ENCODE data around the gene AGO4.
"Not testable (repeated sequence)": the region's sequence is repeated elsewhere in the genome, so short reads cannot be mapped to it uniquely, and the experiment has no call there.

The AGO4 gene

DNA sequence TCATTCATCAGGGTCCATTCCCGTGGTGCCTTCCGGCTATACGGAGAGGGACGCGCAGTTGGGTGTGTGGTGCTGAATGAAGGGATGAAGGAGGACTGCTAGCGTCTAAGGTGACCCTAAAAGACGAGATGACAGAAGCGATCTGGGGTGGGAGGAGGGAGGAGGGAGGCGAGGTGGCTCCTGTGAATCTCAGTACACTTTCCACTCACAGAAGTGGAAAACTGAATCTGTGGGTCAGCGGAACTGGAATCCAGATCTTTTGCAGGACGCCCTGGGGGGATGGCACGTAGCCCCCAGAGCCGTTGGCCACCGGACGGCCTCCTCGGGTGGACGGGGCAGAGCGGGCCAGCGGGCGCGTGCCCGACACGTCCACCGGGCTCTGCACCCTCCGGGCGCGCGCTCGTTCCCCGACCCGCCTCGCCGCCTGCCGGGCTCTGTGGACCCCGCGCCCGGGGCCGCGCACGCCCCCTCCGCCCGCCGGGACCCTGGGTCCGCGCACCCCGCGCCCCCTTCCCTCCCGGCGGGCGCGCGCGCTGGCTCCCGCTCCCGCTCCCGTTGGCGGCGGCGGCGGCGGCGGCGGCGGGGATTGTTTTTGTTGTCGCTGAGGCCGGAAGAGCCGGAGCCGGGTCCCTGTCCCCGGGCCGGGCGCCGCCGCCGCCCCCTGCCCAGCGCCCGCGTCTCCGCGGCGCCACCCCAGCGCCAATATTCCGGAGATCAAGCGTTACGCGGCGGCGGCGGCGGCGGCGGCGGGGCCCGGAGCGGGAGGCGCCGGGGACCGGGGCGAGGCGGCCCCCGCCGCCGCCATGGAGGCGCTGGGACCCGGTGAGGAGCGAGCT is at the start of gene AGO4:
Gene AGO4, plus strand, starts transcription at position 403 of the 836 bp plus-strand sequence. Its CDS starts 401 bp downstream, at position 804.
- no peak for DNase-seq

DNA sequence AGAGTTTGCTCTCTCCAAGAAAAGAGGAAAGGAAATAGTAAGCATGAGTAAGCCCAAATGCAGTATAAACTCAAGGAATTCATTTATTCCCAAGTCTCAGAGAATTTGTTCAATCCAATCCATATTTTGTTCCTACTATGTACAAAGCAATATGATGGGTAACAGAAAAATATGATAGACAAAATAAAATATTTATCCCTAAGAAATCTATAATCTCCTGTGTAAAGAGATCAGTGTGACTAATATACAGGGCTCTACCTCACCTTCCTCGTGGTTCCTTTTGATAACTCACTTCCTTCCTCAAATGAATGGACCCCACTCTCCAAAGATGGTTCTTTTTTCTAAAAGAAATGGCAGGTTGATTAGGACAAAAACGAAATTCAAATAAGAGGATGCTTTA is 45.7 kb upstream of the AGO4 start:
- no peak for DNase-seq

DNA sequence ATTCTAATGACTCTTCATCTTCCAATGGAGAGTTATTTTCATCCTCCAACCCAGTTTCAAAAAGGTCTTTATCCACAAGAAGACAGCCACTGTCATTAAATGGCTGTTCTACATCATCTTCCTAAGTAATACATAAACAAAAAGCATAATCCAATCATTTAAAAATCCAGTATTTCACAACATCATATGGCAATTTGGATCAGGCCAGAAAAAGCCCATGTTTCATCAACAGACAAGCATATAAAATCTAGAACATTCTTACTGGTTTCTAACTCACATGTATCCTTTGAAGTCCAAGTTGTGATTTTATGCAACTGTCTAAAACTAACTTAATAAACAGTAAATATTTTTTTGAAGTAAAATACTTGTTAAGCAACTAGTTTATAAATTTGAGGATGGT is 44.6 kb upstream of the AGO4 start:
- DNase-seq = no peak

DNA sequence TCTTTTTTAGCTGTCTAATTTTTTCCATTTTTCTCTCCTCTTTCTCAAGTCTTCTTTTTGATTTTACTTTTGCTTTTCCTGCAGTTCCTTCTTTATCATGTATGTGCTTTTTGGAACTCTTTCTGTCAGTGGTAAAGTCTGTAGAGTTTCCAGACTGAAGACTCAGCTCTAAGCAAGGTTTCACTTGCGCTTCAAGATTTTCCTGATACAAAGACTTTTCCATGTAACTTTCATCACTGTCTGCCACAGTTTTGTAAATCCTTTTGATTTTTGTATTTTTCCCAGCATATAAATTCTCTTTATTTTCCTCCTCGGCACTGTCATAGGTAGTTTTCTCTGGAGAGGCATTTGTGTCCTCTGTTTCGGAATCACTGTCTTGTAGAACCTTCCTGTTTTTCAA is 43.5 kb upstream of the AGO4 start:
- DNase-seq = no peak

DNA sequence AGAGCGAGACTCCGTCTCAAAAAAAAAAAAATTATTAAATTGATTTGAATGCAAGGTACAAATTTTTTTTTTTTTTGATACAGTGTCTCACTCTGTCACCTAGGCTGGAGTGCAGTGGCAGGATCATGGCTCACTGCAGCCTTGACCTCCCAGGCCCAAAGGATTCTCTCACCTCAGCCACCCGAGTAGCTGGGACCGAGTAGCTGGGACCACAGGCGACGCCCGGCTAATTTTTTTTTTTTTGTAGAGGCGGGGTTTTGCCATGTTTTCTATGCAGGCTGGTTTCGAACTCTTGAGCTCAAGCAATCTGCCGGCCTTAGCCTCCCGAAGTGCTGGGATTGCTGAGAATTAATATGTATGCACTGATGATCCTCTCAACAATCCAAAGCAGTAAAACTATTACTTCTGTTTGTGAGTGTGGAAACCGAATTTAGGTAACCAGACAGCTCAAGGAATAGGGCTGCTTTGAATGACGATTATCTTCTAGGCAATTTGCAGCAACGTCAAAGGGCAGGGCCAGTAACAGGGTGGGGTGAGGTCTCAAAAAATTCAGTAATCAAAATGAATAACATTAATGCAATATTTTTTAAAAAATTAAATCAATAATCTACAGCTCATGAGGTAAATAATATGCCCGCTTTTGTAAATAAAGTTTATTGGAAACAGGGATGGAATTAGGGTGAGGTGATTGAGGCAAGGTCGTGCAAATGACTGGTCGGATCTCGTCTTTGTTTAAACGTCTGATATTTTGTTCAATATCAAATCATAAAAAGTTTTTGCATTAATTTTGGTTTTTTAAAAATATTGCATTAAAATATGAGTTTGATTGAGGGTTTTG is 39.2 kb upstream of the AGO4 start:
- no peak for DNase-seq

DNA sequence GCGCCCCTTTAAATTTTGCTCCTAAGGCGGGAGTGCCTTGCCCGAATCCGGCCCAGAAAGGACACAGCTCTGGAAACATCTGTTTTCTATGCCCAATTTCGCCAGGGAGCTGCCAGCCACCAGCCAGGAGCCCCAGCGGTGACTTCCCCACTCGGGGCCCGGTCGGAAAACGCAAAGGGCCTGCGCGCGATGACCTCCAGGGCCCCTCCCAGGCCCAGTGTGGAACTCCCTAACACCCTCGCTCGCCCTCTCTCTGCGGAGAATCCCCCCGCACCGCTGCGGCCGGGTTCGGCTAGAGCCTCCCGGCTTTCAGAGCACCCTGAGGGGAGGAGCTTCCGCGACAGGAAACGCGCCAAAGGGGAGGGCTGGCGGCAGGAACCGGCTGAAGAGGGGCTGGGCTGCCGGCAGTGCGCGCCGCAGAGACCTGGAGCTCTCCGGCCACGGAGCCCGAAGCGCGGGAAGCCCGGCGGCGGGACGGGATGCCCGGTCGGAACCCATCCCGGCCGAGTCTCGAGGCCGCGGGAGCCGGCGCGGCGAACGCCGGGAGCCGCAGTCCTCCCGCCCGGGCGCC is 38.5 kb upstream of the AGO4 start:
- DNase-seq = peak; percentile 55

DNA sequence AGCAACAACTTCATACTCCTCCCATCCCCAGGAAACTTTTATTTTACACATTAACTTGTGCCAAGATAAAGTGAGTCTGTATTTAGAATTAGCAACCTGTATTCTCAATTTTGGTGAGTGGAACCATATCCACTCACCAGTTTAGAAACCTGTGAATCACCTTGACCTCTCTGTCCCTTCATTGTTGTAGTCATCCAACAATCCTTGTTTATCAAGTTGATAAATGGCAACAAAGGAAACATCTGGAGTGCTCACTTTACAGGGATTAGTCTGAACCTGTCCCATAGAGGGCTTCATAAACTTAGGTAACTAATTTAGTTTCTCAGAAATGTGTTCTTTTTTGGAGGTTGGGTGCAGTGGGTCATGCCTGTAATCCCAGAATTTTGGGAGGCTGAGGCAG is 34.1 kb upstream of the AGO4 start:
- no peak for DNase-seq

DNA sequence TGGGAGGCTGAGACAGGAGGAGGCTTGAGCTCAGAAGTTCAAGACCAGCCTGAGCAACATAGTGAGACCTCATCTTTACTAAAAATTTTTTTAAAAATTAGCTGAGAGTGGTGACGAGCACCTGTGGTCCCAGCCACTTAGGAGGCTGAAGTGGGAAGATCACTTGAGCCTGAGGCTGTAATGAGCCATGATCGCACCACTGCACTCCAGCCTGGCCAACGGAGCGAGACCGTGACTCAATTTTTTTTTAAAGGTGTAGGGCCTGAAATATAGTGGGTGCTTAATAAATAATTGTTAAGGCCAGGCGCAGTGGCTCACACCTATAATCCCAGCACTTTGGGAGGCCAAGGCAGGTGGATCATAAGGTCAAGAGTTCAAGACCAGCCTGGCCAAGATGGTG is 31.6 kb upstream of the AGO4 start:
- DNase-seq = not testable (repeated sequence)

DNA sequence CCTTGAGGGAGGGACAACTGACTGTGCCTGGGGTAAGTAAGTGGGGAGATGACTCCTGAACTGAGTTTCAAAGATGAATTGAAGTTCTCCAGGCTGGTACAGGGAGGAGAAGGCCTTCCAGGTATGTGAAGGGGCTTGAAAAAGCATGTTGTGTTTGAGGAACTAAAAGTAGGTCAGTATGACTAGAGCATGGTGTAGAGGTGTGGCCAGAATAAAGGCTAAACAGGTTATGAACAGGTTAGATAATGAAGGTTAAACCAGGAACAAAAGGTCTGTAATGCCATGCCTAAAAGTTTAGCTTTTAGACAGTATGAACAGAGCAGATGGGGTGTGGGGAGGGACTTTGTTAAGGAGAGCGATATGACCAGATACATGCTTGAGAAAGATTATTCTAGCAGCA is 30.7 kb upstream of the AGO4 start:
- no peak for DNase-seq

DNA sequence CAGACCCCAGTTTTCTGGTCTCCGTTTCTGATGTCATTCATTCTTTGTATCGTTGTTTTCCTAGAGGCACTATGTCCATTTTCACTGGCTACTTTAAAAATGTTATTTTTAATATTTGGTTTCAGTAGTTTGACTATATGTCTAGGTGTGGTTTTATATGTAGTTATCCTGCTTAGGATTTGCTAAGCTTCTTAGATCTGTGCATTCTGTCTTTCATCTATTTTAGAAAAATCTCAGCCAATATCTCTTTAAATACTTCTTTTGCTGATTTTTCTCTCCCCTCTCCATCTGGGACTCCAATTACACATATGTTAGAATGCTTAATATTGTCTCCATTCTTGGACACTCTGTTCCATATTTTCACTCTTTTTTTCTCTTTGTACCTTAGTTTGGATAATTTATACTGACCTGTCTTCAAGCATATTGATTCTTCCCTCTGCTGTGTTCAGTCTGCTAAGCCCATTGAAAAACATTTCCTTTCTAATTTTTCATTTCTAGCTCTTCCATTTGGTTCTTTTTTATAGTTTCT is 24.7 kb upstream of the AGO4 start:
- no peak for DNase-seq

DNA sequence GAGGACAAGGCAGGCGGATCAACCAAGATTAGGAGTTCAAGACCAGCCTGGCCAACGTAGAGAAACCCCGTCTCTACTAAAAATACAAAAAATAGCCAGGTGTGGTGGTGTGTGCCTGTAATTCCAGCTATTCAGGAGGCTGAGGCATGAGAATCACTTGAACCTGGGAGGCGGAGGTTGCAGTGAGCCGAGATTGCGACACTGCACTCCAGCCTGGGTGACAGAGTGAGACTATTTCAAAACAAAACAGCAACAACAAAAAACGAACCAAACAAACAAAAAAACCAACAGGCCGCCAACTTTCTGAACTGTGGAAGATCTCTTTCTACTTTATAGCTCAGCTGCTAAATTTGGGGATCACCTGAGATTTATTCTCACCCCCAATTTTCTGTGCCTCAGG is 23.5 kb upstream of the AGO4 start:
- DNase-seq = not testable (repeated sequence)

DNA sequence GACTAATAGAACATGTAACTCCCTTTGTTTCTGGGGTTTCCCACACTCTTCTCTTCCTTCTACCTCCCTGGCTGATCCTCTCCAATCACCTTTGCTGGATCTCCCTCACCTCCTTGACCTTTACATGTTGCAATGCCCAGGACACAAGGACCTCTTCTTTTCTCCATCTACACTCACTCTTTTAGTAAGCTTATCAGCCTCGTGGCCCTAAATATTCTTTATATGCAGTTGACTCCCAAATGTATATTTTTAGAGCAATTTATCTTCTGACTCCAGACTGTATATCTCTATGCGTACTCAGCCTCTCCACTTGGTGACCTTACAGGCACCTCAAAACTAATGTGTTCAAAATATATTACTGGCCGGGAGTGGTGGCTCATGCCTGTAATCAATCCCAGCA is 19.7 kb upstream of the AGO4 start:
- no peak for DNase-seq

DNA sequence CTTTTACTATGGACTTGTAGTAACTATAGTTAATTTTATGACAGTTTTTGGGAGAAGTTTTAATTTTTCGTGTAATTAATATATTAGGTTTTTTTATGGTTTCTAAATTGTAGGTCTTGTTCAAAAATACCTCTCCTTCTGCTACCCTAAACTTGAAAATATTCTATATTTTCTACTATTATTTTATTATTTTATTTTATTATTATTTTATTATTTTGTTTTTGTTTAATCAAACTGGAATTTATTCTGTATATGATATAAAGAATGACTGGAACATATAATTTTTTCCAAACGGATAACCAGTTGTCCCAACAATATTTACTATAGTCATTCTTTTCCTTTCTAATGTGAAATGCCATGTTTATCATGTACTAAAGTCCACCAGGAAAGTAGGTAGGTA is 17.1 kb upstream of the AGO4 start:
- no peak for DNase-seq

DNA sequence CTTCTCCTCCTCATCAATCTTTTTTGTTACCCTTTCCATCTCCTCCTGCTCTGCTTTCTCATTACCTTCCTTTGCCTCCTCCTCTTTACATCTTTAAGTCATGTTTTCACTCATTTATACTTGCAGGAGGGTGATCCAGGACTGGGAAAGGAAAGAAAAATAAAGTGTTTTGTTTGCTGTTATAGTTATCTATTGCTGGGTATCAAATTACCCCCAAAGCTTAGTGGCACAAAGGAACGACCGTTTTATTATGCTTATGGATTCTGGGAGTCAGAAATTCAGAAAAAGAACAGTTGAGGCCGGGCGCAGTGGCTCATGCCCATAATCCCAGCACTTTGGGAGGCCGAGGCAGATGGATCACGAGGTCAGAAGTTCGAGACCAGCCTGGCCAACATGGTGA is 12.5 kb upstream of the AGO4 start:
- DNase-seq = no peak

DNA sequence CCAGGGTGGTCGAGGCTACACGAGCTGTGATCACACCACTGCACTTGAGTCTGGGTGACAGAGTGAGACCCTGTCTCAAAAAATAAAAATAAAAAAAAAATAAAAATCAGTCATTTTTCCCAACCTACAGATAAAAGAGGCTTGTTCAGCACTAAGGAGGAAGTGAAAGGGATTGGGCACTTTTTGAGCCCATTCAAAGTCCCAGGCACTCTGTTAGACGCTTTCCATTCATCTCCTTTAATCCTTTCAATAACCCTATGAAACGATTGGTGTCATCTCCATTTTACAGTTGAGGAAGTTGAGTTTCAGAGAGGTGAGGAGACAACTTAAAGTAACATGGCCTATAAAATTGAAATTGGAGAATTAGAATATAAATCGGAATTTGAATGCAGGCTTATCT is 10.4 kb upstream of the AGO4 start:
- DNase-seq = no peak

DNA sequence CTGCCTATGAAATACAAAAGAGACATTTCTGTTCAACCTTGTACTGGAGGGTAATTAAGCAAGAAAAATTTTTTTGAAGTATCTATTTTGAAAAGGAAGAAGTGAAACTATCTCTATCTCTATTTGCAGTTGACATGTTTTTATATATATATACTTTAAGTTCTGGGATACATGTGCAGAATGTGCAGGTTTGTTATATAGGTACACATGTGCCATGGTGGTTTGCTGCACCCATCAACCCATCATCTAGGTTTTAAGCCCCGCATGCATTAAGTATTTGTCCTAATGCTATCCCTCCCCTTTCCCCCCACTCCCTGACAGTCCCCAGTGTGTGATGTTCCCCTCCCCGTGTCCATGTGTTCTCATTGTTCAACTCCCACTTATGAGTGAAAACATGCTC is 9.8 kb upstream of the AGO4 start:
- DNase-seq = not testable (repeated sequence)

DNA sequence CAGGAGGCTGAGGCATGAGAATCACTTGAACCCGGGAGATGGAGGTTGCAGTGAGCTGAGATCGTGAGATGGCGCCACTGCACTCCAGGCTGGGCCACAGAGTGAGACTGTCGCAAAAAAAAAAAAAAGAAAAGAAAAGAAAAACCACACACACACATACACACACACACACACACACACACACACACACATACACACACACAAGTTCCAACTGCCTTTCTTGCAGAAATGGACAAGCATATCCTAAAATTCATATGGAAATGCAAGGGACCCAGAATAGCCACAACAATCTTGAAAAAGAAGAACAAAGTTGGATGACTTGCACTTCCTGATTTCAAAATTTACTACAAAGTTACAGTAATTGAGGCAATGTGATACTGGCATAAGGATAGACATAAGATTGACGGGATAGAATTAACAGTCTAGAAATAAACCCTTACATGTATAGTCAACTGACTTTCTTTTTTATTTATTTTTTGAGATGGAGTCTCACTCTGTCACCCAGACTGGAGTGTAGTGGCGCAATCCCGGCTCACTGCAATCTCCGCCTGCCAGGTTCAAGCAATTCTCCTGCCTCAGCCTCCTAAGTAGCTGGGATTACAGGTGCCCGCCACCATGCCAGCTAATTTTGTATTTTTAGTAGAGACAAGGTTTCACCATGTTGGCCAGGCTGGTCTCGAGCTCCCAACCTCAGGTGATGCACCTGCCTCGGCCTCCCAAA is 7.5 kb upstream of the AGO4 start:
- DNase-seq = not testable (repeated sequence)

DNA sequence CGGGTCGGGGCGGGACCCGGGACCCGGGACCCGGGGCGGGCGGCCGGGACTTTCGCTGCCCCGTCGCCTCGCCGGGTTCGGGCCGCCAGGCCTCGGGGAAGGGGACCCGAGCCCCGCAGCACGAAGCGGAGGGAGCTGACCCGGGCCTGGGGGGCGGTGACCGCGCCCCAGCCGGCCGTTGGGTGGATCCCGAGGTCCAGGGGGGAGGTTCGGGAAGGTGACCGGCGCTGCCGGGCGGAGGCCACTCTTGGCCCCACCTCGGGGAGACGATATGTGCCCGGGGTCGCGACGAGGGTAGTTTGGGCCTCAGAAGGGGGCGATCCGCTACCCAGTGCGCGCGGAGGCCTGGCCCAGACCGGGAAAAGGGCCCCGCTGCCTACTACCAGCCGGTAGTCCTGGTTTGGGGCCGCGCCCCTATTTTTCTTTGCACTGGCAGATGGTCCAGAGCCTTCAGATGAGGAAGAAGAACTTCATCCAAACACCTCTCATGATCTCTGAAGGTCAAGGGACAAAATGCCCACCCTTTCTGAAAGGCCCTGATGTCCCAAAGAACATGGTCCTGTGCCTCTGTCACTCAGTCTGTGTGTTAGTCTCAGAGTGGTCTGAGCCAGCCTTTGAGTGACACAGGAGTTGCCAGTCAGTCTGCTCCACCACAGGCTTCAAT is 766 bp downstream of the AGO4 start:
- DNase-seq = no peak

DNA sequence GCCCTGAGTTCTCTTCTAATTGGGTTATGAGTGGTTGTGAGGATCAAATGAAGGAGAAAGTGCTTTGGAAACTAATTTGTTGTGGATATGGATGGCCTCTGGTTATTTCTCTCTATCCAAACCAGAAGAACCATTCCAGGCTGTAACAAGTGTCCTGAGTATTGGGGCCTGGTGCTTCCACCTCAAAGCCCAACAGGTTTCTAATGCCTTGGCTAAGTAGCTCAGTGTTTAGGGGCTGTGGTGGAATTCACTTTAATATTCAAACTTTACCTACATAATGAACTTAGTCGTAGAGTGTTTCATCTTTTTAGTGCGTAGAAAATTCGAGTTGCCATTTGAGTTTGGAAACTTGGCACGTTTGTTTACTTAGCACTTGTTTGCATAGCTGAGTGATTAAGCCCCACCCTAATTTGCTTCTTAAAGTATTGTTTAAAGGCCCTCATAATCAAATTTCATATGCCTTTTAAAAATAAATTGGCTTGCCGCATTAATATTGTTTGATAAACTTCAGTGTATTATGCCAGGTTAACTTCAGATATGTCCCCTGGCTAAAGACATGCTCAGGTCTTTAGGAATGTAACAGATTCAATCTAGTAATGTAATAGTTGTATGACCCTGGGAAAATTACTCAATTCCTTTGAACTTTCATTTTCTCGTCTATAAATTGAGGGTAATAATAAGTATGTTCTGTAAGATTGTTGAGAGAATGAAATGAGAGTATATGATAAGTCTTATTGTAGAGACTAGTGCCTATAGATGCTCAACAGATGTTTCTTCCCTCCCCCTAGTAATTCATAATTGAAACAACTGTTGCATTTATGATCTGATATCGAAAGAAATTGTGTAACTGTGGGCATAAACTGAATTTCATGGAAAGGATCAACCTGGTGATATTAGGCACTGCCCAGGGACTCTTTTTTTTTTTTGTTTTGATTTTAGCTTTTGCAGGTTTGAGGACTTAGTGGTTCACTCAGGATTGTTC is 1.6 kb downstream of the AGO4 start:
- no peak for DNase-seq

DNA sequence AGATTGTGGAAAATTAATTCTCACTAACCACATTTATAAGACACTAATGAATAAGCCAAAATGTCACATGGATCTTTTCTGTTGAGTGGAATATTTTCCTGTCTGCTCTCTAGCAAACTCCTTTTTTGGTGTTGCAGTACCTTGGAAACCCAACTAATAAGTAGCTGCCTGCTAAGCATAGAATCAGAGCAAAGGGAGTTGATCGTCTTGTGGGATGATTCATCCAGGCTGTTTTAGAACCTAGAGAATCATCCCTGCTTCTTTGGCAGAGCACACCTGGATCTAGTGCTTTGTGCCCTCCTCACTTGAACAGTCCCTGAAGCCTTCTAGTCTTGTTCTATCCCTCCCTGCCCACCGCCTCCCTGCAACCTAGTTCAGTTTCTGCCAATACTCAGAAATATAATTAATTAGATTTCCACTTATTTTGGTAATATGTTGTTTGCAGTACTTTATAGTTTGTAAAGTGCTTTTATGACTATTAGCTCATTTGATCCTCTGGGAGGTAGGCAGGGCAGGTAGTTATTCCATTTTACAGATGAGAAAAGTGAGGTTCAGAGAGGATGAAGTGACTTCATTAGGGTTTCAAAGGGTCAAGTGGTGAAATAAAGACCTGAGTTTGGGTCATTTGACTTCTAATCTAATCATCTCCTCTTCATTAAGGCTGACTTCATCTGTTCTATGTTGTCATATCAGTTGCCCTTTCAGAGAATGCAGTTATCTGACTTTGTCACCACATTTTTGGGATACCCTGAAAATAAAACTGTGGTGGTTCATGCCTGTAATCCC is 2.5 kb downstream of the AGO4 start:
- no peak for DNase-seq
